H1 (cell line): ENCODE data around the gene CACNA1C. TPM values are rescaled to one million over a fixed set of nuclear protein-coding genes. Genes with fewer than 3 reads are reported as not detected.
A peak's percentile ranks its signal among the peaks of the same experiment; 100 is the strongest.

ENCODE experiments used
- CTCF ChIA-PET: fragments of 300-600 bp; sonication (Branson Sonifier 250); formaldehyde crosslinking; loops from one replicate; lab custom pipeline; 2021; ENCODE audit not compliant: partially characterized antibody; lab: Charles Lee
- POLR2A ChIA-PET: fragments of 300-600 bp; sonication (Branson Sonifier 250); formaldehyde crosslinking; loops from one replicate; lab custom pipeline; 2021; ENCODE audit warnings: inconsistent platforms; ENCODE audit not compliant: partially characterized antibody; lab: Charles Lee
- DNase-seq, 2 experiments: peaks; one replicate each; pipeline versions ENCODE4 v3.0.0 to v3.0.0-alpha.2; 2010 to 2022; ENCODE audit warnings: low spot score in 2 of 2, low read depth in 1 of 2, mixed read lengths in 1 of 2
- FAIRE-seq: peaks from 2 replicates; lab custom pipeline; 2011; peaks lifted over from hg19 to GRCh38; lab: Jason Lieb, UNC
- H2AFZ ChIP-seq: 2 replicates; pipeline ENCODE4 v1.8.1; 2012; ENCODE audit warnings: low read length, inconsistent platforms
- H2AK5ac ChIP-seq: 2 replicates; pipeline ENCODE4 v1.6.1; 2013; ENCODE audit warnings: low read depth, low read length
- H2BK120ac ChIP-seq: replicated peaks from 2 replicates; pipeline ENCODE3; 2013; ENCODE audit warnings: low read depth, low read length, inconsistent platforms
- H2BK12ac ChIP-seq: 2 replicates; pipeline ENCODE4 v1.6.1; 2013; ENCODE audit warnings: low read depth, low read length
- H2BK15ac ChIP-seq: 2 replicates; pipeline ENCODE4 v1.6.1; 2013; ENCODE audit warnings: low read length
- H2BK20ac ChIP-seq: 2 replicates; pipeline ENCODE4 v1.6.1; 2013; ENCODE audit warnings: low read length
- H2BK5ac ChIP-seq: 2 replicates; pipeline ENCODE4 v1.6.1; 2013; ENCODE audit warnings: low read depth, low read length
- H3K14ac ChIP-seq: 2 replicates; pipeline ENCODE4 v1.6.1; 2013; ENCODE audit warnings: inconsistent platforms; ENCODE audit not compliant: insufficient read length
- H3K18ac ChIP-seq: 2 replicates; pipeline ENCODE4 v1.6.1; 2013; ENCODE audit warnings: low read length; ENCODE audit errors: extremely low read depth
- H3K23ac ChIP-seq: 2 replicates; pipeline ENCODE4 v1.6.1; 2013; ENCODE audit warnings: inconsistent platforms; ENCODE audit not compliant: insufficient read length
- H3K23me2 ChIP-seq: 2 replicates; pipeline ENCODE4 v1.6.1; 2013; ENCODE audit warnings: low read depth, low read length
- H3K27ac ChIP-seq: 2 replicates; pipeline ENCODE4 v1.6.1; 2011; ENCODE audit warnings: low read depth, low read length, inconsistent platforms
- H3K27me3 ChIP-seq, 4 experiments: replicated peaks in 1 of 4; 1 replicate in 1 of 4; 2 replicates in 3 of 4; pipeline versions ENCODE4 v1.6.1 to v1.8.1; 2011 to 2013; ENCODE audit warnings: low read length in 3 of 4, mild to moderate bottlenecking in 3 of 4, inconsistent platforms in 2 of 4, mixed read lengths in 2 of 4, moderate library complexity in 1 of 4; ENCODE audit not compliant: control insufficient read depth in 3 of 4, insufficient read depth in 3 of 4; ENCODE audit errors: extremely low read depth in 1 of 4
- H3K36me3 ChIP-seq, 4 experiments: 2 replicates each; pipeline versions ENCODE4 v1.6.1 to v1.8.1; 2011 to 2013; ENCODE audit warnings: mild to moderate bottlenecking in 4 of 4, low read length in 3 of 4, moderate library complexity in 2 of 4, control low read depth in 1 of 4, inconsistent platforms in 1 of 4; ENCODE audit not compliant: insufficient read depth in 4 of 4, control insufficient read depth in 2 of 4
- H3K4ac ChIP-seq: replicated peaks from 2 replicates; pipeline ENCODE3; 2013; ENCODE audit warnings: low read length, low read depth, mixed read lengths, inconsistent platforms; ENCODE audit not compliant: insufficient read length
- H3K4me1 ChIP-seq, 4 experiments: replicated peaks in 1 of 4; 1 replicate in 1 of 4; 2 replicates in 3 of 4; pipeline versions ENCODE4 v1.6.1 to v1.8.1; 2011 to 2013; ENCODE audit warnings: low read length in 3 of 4, inconsistent platforms in 2 of 4, mixed read lengths in 1 of 4; ENCODE audit not compliant: insufficient read depth in 4 of 4, control insufficient read depth in 3 of 4
- H3K4me2 ChIP-seq, 2 experiments: 2 replicates each; pipeline versions ENCODE4 v1.6.1 to v1.8.1; 2011 to 2013; ENCODE audit warnings: low read depth in 2 of 2, low read length in 2 of 2, control low read depth in 1 of 2, inconsistent platforms in 1 of 2, mild to moderate bottlenecking in 1 of 2; ENCODE audit not compliant: insufficient read depth in 1 of 2
- H3K4me3 ChIP-seq, 4 experiments: fragments of 200-600, 300-600 bp in 1 of 4; sonication (generic), shearing (Covaris generic), sonication (Bioruptor Twin) in 1 of 4; 2 replicates each; pipeline versions ENCODE4 v1.5.1 to v1.8.1; 2011 to 2016; ENCODE audit warnings: low read length in 4 of 4, low read depth in 3 of 4, control low read depth in 2 of 4, inconsistent platforms in 2 of 4, mild to moderate bottlenecking in 2 of 4, mixed read lengths in 1 of 4, moderate library complexity in 1 of 4; ENCODE audit not compliant: insufficient read depth in 2 of 4; ENCODE audit errors: extremely low read depth in 1 of 4
- H3K56ac ChIP-seq: replicated peaks from 2 replicates; pipeline ENCODE3; 2013; ENCODE audit warnings: low read depth, mild to moderate bottlenecking, mixed read lengths, low read length, inconsistent platforms; ENCODE audit not compliant: insufficient read length
- H3K79me1 ChIP-seq: 2 replicates; pipeline ENCODE4 v1.6.1; 2013; ENCODE audit warnings: low read depth, low read length, control low read depth
- H3K79me2 ChIP-seq, 2 experiments: 2 replicates each; pipeline versions ENCODE4 v1.6.1 to v1.8.1; 2012 to 2013; ENCODE audit warnings: low read length in 2 of 2, mild to moderate bottlenecking in 2 of 2, inconsistent platforms in 1 of 2; ENCODE audit not compliant: insufficient read depth in 2 of 2, control insufficient read depth in 1 of 2
- H3K9ac ChIP-seq, 4 experiments: replicated peaks in 1 of 4; 1 replicate in 1 of 4; 2 replicates in 3 of 4; pipeline versions ENCODE4 v1.6.1 to v1.8.1; 2011 to 2013; ENCODE audit warnings: low read depth in 3 of 4, low read length in 3 of 4, control low read depth in 2 of 4, mild to moderate bottlenecking in 2 of 4, moderate library complexity in 2 of 4, inconsistent platforms in 1 of 4; ENCODE audit errors: extremely low read depth in 1 of 4
- H3K9me3 ChIP-seq, 2 experiments: 2 replicates each; pipeline versions ENCODE4 v1.6.1 to v1.8.1; 2012 to 2013; ENCODE audit warnings: mild to moderate bottlenecking in 2 of 2, moderate library complexity in 2 of 2, control low read depth in 1 of 2, inconsistent platforms in 1 of 2, low read depth in 1 of 2, low read length in 1 of 2, mixed read lengths in 1 of 2; ENCODE audit not compliant: insufficient read depth in 2 of 2
- H4K20me1 ChIP-seq, 2 experiments: replicated peaks in 1 of 2; 2 replicates each; pipeline versions ENCODE3 to v1.8.1; 2011 to 2013; ENCODE audit warnings: inconsistent platforms in 2 of 2, low read length in 2 of 2, mild to moderate bottlenecking in 1 of 2; ENCODE audit not compliant: insufficient read depth in 2 of 2, control insufficient read depth in 1 of 2
- H4K5ac ChIP-seq: 2 replicates; pipeline ENCODE4 v1.6.1; 2013; ENCODE audit warnings: low read length, low read depth, mixed read lengths, inconsistent platforms; ENCODE audit not compliant: insufficient read length
- H4K8ac ChIP-seq: 2 replicates; pipeline ENCODE4 v1.8.0; 2013; ENCODE audit warnings: mild to moderate bottlenecking, moderate library complexity, low read length, inconsistent platforms; ENCODE audit not compliant: insufficient read depth; ENCODE audit errors: extremely low read depth
- H4K91ac ChIP-seq: replicated peaks from 2 replicates; pipeline ENCODE3; 2013; ENCODE audit warnings: low read length, mixed read lengths, inconsistent platforms; ENCODE audit not compliant: insufficient read length
- RAD21 ChIP-seq, 2 experiments: IDR thresholded peaks in 1 of 2; conservative IDR thresholded peaks in 1 of 2; 2 replicates each; pipeline ENCODE4 v1.6.1; 2011; ENCODE audit warnings: low read depth in 2 of 2, low read length in 2 of 2, improper control_type of control experiment in 1 of 2, inconsistent platforms in 1 of 2, mild to moderate bottlenecking in 1 of 2, moderate library complexity in 1 of 2
- SIN3A ChIP-seq, 2 experiments: IDR thresholded peaks in 1 of 2; conservative IDR thresholded peaks in 1 of 2; 2 replicates each; pipeline ENCODE4 v1.6.1; 2011 to 2012; ENCODE audit warnings: low read length in 2 of 2, improper control_type of control experiment in 1 of 2, low read depth in 1 of 2, mild to moderate bottlenecking in 1 of 2
- WGBS, 2 experiments: shearing (Covaris generic) in 1 of 2; methylation state at CpG; one replicate each; pipeline versions ENCODE4 v1.1.6 to v1.1.7; 2013 to 2015; ENCODE audit warnings: low lambda C conversion rate in 2 of 2, mixed read lengths in 2 of 2, inconsistent platforms in 1 of 2, low coverage in 1 of 2, missing lambda C conversion rate in 1 of 2; ENCODE audit not compliant: insufficient replicate concordance in 2 of 2, insufficient coverage in 1 of 2, insufficient read length in 1 of 2; ENCODE audit errors: extremely low coverage in 1 of 2, missing lambda C conversion rate in 1 of 2; 5-methylcytosine and 5-hydroxymethylcytosine counted together
- polyA plus RNA-seq, 7 experiments: library from polyadenylated mRNA; depleted of rRNA in 3 of 7; stranded (reverse) in 5 of 7; unstranded in 2 of 7; fragments of >200 nt in 5 of 7; fragments of 200-250 nt in 2 of 7; gene quantifications; 1 replicate in 5 of 7; 2 replicates in 1 of 7; 4 replicates in 1 of 7; pipeline versions ENCODE4 v1.2.1 to v1.2.3, GENCODE V29; 2011 to 2013; ENCODE audit warnings: missing spikeins in 2 of 7, mixed read lengths in 2 of 7
- total RNA-seq: library from RNA; stranded (reverse); fragmentation: NEBNext Ultra II Directional; extraction: Animal tissue kit (Norgen Biotek cat#: 25700); gene quantifications from 2 replicates; pipeline ENCODE4 v1.2.1, GENCODE V29; 2021

CACNA1C gene
- total and polyA plus RNA-seq, 2 of the 8 experiments (the other 6 are each of a cell fraction or from before 2014, with no cell fraction given): 1.3 TPM

DNA sequence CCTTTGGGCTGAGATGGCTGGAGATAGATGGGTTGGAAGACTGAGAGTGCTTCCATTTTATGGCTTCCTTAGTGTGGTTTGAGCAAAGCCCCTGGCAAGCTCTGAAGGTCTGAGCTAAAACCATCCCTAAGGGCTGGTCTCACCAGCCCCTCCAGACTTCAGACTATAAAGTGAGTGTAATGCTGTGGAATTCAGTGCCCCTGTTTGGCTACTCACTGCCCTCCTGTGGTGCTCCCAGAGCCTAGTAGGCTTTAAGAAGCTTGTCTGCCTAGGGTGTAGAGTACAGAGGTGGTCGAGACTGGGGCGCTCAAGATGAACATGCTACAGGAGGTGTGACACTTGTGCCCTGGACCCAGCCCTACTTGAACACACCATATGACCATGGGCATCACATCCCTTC, 495.3 kb downstream of the CACNA1C start:
- no peak overlapping the region for H3K4ac ChIP-seq

More for the DNA sequence above, 495.3 kb downstream of the CACNA1C start:
- Histone ChIP-seq H2AK5ac (no peak overlapping the region), H3K4me1 (peaks cover 0 to 3% (median 1%) of the 10 kb centered on the region in 4 experiments; a peak in 3 of 7 replicates), H4K91ac (no peak overlapping the region), H3K18ac (no peak overlapping the region), H3K27me3 (no peaks in the 10 kb centered on the region), H2BK5ac (no peak overlapping the region), H3K4me2 (no peak overlapping the region), H3K36me3 (no peaks in the 10 kb centered on the region), H2BK15ac (peak overlapping the region; percentile 2; the same call in 1 of the 2 replicates), H3K14ac (no peak overlapping the region), H3K23me2 (no peaks in the 10 kb centered on the region), H3K79me1 (no peaks in the 10 kb centered on the region), H3K79me2 (no peaks in the 10 kb centered on the region), H3K9me3 (peaks cover 4 to 7% of the 10 kb centered on the region in 2 experiments; a peak in 1 of 4 replicates), H3K9ac (no peak overlapping the region), H4K20me1 (no peaks in the 10 kb centered on the region), H2AFZ (no peak overlapping the region), H4K5ac (no peak overlapping the region), H2BK120ac (no peak overlapping the region), H3K23ac (no peak overlapping the region), H3K27ac (no peak overlapping the region), H4K8ac (peak overlapping the region; percentile 71; the same call in 1 of the 2 replicates), H3K56ac (no peak overlapping the region), H2BK12ac (no peak overlapping the region), H2BK20ac (no peak overlapping the region), H3K4me3 (no peak overlapping the region)
- CTCF ChIA-PET: interaction anchor here (0.7 to 2.3 kb wide), 3 partner anchors 14 to 107 kb away, joined by 3 to 7 read pairs (median 4); no protein-coding TSS in a partner anchor
- 100% methylated on average over 2 of the region's 2 CpGs; no CpG with 5 or more reads in 1 of the 2 experiments for WGBS, 2 experiments
- no peak for TF ChIP-seq SIN3A (conservative IDR thresholded peaks at IDR 0.05 in 1 of 2, IDR thresholded peaks at IDR 0.05 in 1 of 2; ENCODE audit: low read depth in 1 of 2, low read length in 2 of 2)
- peak in 1 of 2 experiments; percentile 11; a peak in 1 of 4 replicates for TF ChIP-seq RAD21 (IDR thresholded peaks at IDR 0.05 in 1 of 2, conservative IDR thresholded peaks at IDR 0.05 in 1 of 2; ENCODE audit: low read depth in 2 of 2, low read length in 2 of 2)
- FAIRE-seq (no peak), DNase-seq (no peak)
- POLR2A ChIA-PET: interaction anchor here (0.9 to 1.4 kb wide), 2 partner anchors 16 to 68 kb away, joined by 3 to 5 read pairs; no protein-coding TSS in a partner anchor
